HL-60 (cell line): Measurements from ENCODE around the gene IFI27L1.

Experiments used
- GABPA ChIP-seq: IDR thresholded peaks from 2 replicates; pipeline ENCODE4 v1.6.1; 2012; ENCODE audit warnings: low read depth
- POLR2AphosphoS5 ChIP-seq: IDR thresholded peaks from 2 replicates; pipeline ENCODE4 v1.6.1; 2012; ENCODE audit warnings: low read depth
- TF ChIP-seq, protein P1 (sequence below): IDR thresholded peaks from one replicate; pipeline ENCODE4 v1.5.1; 2011; ENCODE audit warnings: low read length, control low read depth, inconsistent platforms; ENCODE audit not compliant: insufficient read depth

DNA sequence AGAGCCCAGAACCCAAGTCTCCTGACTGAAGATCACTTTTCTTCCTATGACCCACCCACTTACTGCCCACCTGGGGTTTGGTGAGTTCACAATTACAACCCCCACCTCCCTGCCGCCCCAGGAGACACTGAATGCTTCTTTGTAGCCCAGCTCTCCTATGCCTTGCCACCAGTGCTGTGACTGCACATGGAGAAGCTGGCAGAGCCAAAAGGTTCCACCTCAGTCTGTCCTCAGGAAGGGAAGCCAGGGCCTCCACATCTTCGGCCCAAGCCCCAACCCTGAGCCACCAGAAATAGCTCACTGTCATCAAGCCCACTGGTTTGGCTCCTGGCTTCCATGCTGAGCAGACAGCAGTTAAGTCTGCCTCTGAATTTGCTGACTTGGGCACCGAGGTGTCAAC lies 29.3 kb upstream of the IFI27L1 start:
- TF ChIP-seq, protein P1, sequence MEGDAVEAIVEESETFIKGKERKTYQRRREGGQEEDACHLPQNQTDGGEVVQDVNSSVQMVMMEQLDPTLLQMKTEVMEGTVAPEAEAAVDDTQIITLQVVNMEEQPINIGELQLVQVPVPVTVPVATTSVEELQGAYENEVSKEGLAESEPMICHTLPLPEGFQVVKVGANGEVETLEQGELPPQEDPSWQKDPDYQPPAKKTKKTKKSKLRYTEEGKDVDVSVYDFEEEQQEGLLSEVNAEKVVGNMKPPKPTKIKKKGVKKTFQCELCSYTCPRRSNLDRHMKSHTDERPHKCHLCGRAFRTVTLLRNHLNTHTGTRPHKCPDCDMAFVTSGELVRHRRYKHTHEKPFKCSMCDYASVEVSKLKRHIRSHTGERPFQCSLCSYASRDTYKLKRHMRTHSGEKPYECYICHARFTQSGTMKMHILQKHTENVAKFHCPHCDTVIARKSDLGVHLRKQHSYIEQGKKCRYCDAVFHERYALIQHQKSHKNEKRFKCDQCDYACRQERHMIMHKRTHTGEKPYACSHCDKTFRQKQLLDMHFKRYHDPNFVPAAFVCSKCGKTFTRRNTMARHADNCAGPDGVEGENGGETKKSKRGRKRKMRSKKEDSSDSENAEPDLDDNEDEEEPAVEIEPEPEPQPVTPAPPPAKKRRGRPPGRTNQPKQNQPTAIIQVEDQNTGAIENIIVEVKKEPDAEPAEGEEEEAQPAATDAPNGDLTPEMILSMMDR = no peak
- TF ChIP-seq POLR2AphosphoS5 (no peak), GABPA (no peak)
